Measurements from ENCODE around the gene MTCL3. TPM values are rescaled to one million over a fixed set of nuclear protein-coding genes. Genes with fewer than 3 reads are reported as not detected.

Gene MTCL3

DNA sequence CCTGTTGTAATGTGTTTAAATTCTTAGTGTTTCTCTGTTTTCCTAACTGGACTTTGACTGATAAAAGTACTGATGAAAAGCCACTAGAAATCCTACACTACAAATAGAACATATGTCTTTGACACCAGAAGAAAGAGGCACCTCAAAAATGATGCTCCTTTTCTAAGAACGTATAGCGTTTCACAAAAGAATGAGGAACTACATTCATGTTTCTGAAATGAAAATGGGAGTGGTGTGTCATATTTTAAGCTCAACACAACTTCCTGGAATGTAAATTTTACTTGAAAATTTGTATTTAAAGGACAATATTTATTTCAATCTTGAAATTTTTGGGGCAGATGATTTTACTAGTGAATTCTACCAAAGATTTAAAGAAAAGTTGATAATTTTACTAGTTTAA lies 95.2 kb downstream of the MTCL3 start:
- H3K9ac ChIP-seq (ENCODE audit: insufficient read depth in 1 of 2, low read length in 2 of 2), result no peak overlapping the region
- no peak overlapping the region for H3K27ac ChIP-seq (ENCODE audit: low read depth in 1 of 2, low read length in 1 of 2)
- ATAC-seq (ENCODE audit: insufficient read depth, low FRiP score), result no peak
- WGBS, 2 donors, result 35 to 53% methylated on average over 2 of the region's 2 CpGs
- peaks cover 0 to 3% (median 0%) of the 10 kb centered on the region in 4 donors for H3K9me3 ChIP-seq (ENCODE audit: control insufficient read depth in 4 of 4, insufficient read depth in 3 of 4, low read length in 3 of 4)
- DNase-seq, result no peak
- TF ChIP-seq, protein P1, sequence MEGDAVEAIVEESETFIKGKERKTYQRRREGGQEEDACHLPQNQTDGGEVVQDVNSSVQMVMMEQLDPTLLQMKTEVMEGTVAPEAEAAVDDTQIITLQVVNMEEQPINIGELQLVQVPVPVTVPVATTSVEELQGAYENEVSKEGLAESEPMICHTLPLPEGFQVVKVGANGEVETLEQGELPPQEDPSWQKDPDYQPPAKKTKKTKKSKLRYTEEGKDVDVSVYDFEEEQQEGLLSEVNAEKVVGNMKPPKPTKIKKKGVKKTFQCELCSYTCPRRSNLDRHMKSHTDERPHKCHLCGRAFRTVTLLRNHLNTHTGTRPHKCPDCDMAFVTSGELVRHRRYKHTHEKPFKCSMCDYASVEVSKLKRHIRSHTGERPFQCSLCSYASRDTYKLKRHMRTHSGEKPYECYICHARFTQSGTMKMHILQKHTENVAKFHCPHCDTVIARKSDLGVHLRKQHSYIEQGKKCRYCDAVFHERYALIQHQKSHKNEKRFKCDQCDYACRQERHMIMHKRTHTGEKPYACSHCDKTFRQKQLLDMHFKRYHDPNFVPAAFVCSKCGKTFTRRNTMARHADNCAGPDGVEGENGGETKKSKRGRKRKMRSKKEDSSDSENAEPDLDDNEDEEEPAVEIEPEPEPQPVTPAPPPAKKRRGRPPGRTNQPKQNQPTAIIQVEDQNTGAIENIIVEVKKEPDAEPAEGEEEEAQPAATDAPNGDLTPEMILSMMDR (IDR thresholded peaks at IDR 0.05; ENCODE audit: control extremely low read depth, extremely low read depth), result no peak
- H3K27me3 ChIP-seq (ENCODE audit: control insufficient read depth in 3 of 3, insufficient read depth in 3 of 3, low read length in 2 of 3), result no peaks in the 10 kb centered on the region
- no peak overlapping the region for H3K4me3 ChIP-seq
- H3K4me1 ChIP-seq (ENCODE audit: control insufficient read depth in 5 of 5, insufficient read depth in 5 of 5, low read length in 5 of 5), result peaks cover 0 to 6% (median 0%) of the 10 kb centered on the region in 5 donors
- H3K36me3 ChIP-seq (ENCODE audit: control insufficient read depth in 4 of 4, insufficient read depth in 4 of 4, low read length in 4 of 4), result no peaks in the 10 kb centered on the region

Small RNA genes lying within 50 kb of the gene (small RNA-seq; reads per million reads assigned to genes)
- 0.37 reads per million, percentile 46 among the genes with 10 or more reads in this experiment for gene KIAA0408 (ENCODE audit: low replicate concordance)

Other genes with a start within 250 kb of the MTCL3 start
- 100 to 1,000 TPM in 1 of 2 donors, 10 to 100 TPM in 1; 86.7 to 119 TPM for gene ECHDC1, start 175.7 kb downstream of the MTCL3 start, total RNA-seq
- 10 to 100 TPM; 56.5 to 76.2 TPM for gene ECHDC1, start 175.7 kb downstream of the MTCL3 start, polyA plus RNA-seq
- 10 to 100 TPM; 28.7 to 73.0 TPM for gene KIAA0408, start 59.9 kb downstream of the MTCL3 start, total RNA-seq
- gene KIAA0408, start 59.9 kb downstream of the MTCL3 start, polyA plus RNA-seq, result 10 to 100 TPM in 1 of 2 donors, 1 to 10 TPM in 1; 2.9 to 13.0 TPM
- gene C6orf58, start 57.8 kb upstream of the MTCL3 start, total RNA-seq, result not detected
- under 1 TPM; 0.08 to 0.12 TPM for gene C6orf58, start 57.8 kb upstream of the MTCL3 start, polyA plus RNA-seq